ENCODE results near the gene GOLGB1. TPM values are rescaled to one million over a fixed set of nuclear protein-coding genes. Genes with fewer than 3 reads are reported as not detected.

GOLGB1 gene
- total and polyA plus RNA-seq, 10 of the 15 experiments (the other 5 are each of a cell fraction or from before 2014, with no cell fraction given) = 7.4 to 34.5 (median 21.8) TPM

DNA sequence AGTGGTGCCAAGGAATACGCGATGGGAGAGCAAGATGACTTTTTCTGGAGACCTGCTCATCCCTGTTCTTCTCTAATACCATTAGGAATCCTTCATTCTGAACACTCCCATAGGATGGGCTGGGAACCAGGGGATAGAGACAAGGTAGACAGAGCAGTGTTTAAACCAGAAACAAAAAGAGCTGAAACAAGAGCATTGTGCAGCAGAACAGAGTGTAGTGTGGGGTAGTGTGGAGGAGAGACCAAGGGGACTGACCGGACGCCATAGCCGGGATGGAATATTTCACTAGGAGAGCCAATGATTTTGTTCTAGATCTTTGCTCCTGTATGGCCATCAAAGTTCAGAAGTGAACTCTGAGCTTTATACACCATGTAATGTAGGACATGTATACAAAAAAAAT lies 104.5 kb downstream of the GOLGB1 start:
- Histone ChIP-seq H3K36me3 (ENCODE audit: control insufficient read depth in 2 of 2, insufficient read depth in 2 of 2, low read length in 1 of 2) (peaks cover 10 to 16% of the 10 kb centered on the region in 2 experiments), H4K20me1 (ENCODE audit: control insufficient read depth, insufficient read depth) (no peaks in the 10 kb centered on the region), H3K4me2 (ENCODE audit: control insufficient read depth, insufficient read depth) (no peak overlapping the region), H3K9me3 (replicated peaks; ENCODE audit: control insufficient read depth, insufficient read depth, low read length) (no peaks in the 10 kb centered on the region), H3K4me1 (ENCODE audit: control insufficient read depth, insufficient read depth, low read length) (no peaks in the 10 kb centered on the region), H3K27ac (ENCODE audit: control insufficient read depth, insufficient read depth) (no peak overlapping the region), H2AFZ (ENCODE audit: control insufficient read depth, low read depth, low read length) (no peak overlapping the region), H3K27me3 (replicated peaks in 1 of 2; ENCODE audit: control insufficient read depth in 2 of 2, insufficient read depth in 2 of 2, low read length in 1 of 2) (no peaks in the 10 kb centered on the region), H3K9ac (ENCODE audit: control insufficient read depth, insufficient read depth, low read length) (no peak overlapping the region), H3K4me3 (no peak overlapping the region), H3K79me2 (ENCODE audit: control insufficient read depth, insufficient read depth, low read length) (no peaks in the 10 kb centered on the region)
- POLR2A ChIA-PET = no interaction called here
- in situ Hi-C loops (cut with MboI) = no loop called here
- RAD21 ChIA-PET (ENCODE audit: unreplicated experiment) = no interaction called here
- no TSS peak for BruUV-seq (replicated peaks)
- DNase-seq (ENCODE audit: low read depth, low spot score) = no peak
- SMC1A ChIA-PET (ENCODE audit: uncharacterized antibody, unreplicated experiment) = interaction anchor here (1.0 kb wide), 1 partner anchor 99 kb away, joined by 3 read pairs; the partner anchor contains the start of gene POLQ
- intact Hi-C loops (cut with micrococcal nuclease; ENCODE audit: unreplicated experiment) = no loop called here
- CTCF ChIA-PET = interaction anchor here (1.4 kb wide), 1 partner anchor 98 kb away, joined by 3 read pairs; no protein-coding TSS in a partner anchor
- ATAC-seq = no peak
- TF ChIP-seq NR2F1 (conservative IDR thresholded peaks at IDR 0.05) = no peak
- TF ChIP-seq ZBTB4 (CRISPR knock-in tag; IDR thresholded peaks at IDR 0.05) = no peak
- no peak for TF ChIP-seq CHD4 (IDR thresholded peaks at IDR 0.05)
- no peak for TF ChIP-seq ETV6 (conservative IDR thresholded peaks at IDR 0.05 in 1 of 2, IDR thresholded peaks at IDR 0.05 in 1 of 2; ENCODE audit: borderline replicate concordance in 1 of 2, low read depth in 1 of 2)
- TF ChIP-seq E2F8 (IDR thresholded peaks at IDR 0.05; ENCODE audit: low read depth, partially characterized antibody) = no peak
- no peak for TF ChIP-seq SMAD5 (IDR thresholded peaks at IDR 0.05; ENCODE audit: low read depth)
- no peak for TF ChIP-seq PAX5 (IDR thresholded peaks at IDR 0.05; ENCODE audit: borderline replicate concordance, low read depth, low read length)
- TF ChIP-seq, protein P1, sequence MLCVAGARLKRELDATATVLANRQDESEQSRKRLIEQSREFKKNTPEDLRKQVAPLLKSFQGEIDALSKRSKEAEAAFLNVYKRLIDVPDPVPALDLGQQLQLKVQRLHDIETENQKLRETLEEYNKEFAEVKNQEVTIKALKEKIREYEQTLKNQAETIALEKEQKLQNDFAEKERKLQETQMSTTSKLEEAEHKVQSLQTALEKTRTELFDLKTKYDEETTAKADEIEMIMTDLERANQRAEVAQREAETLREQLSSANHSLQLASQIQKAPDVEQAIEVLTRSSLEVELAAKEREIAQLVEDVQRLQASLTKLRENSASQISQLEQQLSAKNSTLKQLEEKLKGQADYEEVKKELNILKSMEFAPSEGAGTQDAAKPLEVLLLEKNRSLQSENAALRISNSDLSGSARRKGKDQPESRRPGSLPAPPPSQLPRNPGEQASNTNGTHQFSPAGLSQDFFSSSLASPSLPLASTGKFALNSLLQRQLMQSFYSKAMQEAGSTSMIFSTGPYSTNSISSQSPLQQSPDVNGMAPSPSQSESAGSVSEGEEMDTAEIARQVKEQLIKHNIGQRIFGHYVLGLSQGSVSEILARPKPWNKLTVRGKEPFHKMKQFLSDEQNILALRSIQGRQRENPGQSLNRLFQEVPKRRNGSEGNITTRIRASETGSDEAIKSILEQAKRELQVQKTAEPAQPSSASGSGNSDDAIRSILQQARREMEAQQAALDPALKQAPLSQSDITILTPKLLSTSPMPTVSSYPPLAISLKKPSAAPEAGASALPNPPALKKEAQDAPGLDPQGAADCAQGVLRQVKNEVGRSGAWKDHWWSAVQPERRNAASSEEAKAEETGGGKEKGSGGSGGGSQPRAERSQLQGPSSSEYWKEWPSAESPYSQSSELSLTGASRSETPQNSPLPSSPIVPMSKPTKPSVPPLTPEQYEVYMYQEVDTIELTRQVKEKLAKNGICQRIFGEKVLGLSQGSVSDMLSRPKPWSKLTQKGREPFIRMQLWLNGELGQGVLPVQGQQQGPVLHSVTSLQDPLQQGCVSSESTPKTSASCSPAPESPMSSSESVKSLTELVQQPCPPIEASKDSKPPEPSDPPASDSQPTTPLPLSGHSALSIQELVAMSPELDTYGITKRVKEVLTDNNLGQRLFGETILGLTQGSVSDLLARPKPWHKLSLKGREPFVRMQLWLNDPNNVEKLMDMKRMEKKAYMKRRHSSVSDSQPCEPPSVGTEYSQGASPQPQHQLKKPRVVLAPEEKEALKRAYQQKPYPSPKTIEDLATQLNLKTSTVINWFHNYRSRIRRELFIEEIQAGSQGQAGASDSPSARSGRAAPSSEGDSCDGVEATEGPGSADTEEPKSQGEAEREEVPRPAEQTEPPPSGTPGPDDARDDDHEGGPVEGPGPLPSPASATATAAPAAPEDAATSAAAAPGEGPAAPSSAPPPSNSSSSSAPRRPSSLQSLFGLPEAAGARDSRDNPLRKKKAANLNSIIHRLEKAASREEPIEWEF (IDR thresholded peaks at IDR 0.05; ENCODE audit: insufficient replicate concordance, low read depth, low read length) = no peak
- TF ChIP-seq, protein P2, sequence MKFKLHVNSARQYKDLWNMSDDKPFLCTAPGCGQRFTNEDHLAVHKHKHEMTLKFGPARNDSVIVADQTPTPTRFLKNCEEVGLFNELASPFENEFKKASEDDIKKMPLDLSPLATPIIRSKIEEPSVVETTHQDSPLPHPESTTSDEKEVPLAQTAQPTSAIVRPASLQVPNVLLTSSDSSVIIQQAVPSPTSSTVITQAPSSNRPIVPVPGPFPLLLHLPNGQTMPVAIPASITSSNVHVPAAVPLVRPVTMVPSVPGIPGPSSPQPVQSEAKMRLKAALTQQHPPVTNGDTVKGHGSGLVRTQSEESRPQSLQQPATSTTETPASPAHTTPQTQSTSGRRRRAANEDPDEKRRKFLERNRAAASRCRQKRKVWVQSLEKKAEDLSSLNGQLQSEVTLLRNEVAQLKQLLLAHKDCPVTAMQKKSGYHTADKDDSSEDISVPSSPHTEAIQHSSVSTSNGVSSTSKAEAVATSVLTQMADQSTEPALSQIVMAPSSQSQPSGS (IDR thresholded peaks at IDR 0.05; ENCODE audit: low read length) = no peak
- no peak for TF ChIP-seq ASH2L (IDR thresholded peaks at IDR 0.05; ENCODE audit: borderline replicate concordance, low read depth)
- TF ChIP-seq CBX5 (IDR thresholded peaks at IDR 0.05; ENCODE audit: low read depth) = no peak
- FAIRE-seq = no peak
- 99% methylated on average over 5 of the region's 5 CpGs for WGBS (ENCODE audit: insufficient coverage, insufficient replicate concordance, low lambda C conversion rate, missing lambda C conversion rate)

Data from GM12878 (cell line).